GM19240 (cell line): ENCODE results near the gene IFI30.

Source experiments
- DNase-seq: peaks from one replicate; pipeline ENCODE4 v3.0.0; 2011; ENCODE audit warnings: low spot score; ENCODE audit not compliant: insufficient read length

The IFI30 gene

DNA sequence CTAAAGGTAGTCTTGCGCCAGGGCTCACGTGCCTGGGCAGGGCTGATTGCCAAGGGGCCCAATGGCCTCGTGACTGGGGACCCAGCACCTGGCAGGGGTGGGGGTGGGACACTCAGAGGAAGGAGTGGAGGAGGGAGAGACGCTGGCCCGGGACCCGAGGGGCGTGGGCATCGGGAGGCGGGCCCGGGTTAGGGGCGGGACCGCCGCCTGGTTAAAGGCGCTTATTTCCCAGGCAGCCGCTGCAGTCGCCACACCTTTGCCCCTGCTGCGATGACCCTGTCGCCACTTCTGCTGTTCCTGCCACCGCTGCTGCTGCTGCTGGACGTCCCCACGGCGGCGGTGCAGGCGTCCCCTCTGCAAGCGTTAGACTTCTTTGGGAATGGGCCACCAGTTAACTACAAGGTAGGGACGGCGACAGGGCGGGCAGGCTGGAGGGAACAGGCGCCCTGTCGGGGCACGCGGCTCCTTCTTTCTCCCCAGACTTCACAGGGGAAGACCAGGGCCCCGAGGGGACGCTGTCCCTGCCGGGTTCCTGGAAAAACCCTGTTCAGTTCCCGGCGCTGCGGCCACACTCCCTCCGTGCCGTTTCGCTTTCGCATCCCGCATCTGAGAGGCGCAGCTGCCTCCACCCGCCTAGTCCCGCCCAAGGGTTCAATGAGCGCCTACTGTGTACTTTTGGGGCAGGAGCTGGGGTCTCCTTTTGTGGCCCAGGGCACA is at the start of gene IFI30:
Gene IFI30 (plus strand): TSS at position 242 of the 717 bp plus-strand sequence. CDS start 29 bp downstream, at position 271.
- no peak for DNase-seq

DNA sequence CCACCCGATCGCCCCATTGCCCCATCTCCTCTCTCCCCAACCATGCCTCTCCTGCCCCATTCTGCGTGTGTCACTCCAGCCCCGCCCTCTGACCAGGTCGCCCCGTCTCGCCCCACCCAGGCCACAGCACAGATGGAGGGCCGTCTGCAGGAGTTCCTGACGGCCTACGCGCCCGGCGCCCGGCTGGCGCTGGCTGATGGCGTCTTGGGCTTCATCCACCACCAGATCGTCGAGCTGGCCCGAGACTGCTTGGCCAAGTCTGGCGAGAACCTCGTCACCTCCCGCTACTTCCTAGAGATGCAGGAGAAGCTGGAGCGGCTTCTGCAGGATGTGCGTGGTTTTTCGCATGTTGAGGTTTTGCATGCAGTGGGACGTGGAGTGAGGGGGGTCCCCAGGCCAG is 49.8 kb upstream of the IFI30 start:
- DNase-seq: no peak

- DNase-seq: no peak
These were observed 47.5 kb upstream of the IFI30 start for GRCh38 chr19:18126097-18126496.

DNA sequence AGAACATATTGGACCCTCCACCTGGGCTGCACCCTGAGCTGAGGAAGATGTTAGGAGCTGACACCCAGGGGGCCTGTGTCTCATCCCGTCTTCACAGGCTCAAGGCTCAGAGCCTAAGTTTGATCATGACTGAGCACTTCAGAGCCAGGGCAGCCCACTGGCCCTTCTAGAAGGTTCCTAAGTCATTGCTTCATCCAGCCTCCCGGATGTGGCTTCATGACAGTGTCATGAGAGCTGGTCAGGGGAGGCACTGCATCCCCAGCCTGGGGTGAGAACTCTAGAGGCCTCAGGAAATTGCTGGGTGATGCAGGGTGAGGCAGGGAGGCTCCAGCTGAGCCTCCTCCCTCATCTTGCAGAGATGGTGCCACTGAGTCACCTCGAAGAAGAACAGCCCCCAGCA is 45.6 kb upstream of the IFI30 start:
- DNase-seq: no peak

DNA sequence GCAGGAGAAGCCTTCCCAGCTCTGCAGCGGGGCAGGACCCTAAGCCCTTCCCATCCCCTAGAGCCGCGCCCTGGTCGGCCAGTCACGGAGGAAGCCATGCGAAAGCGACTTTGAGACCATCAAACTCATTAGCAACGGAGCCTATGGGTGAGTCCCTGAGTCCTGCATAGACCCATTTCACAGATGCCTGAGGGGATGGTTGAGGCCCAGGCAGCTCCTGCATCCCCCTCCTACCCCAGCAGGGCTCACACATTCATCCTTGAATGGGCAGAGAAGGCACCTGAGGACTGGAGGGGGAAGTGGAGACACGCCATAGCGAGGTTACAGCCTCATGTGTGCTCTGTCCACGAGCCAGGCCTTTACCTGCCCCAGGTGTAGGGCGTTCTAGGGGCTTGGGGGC is 44.8 kb upstream of the IFI30 start:
- no peak for DNase-seq

- DNase-seq: no peak
These were observed 42.9 kb upstream of the IFI30 start for GRCh38 chr19:18130523-18131242.

- DNase-seq: no peak
These were observed 41.6 kb upstream of the IFI30 start for GRCh38 chr19:18131841-18132596.

DNA sequence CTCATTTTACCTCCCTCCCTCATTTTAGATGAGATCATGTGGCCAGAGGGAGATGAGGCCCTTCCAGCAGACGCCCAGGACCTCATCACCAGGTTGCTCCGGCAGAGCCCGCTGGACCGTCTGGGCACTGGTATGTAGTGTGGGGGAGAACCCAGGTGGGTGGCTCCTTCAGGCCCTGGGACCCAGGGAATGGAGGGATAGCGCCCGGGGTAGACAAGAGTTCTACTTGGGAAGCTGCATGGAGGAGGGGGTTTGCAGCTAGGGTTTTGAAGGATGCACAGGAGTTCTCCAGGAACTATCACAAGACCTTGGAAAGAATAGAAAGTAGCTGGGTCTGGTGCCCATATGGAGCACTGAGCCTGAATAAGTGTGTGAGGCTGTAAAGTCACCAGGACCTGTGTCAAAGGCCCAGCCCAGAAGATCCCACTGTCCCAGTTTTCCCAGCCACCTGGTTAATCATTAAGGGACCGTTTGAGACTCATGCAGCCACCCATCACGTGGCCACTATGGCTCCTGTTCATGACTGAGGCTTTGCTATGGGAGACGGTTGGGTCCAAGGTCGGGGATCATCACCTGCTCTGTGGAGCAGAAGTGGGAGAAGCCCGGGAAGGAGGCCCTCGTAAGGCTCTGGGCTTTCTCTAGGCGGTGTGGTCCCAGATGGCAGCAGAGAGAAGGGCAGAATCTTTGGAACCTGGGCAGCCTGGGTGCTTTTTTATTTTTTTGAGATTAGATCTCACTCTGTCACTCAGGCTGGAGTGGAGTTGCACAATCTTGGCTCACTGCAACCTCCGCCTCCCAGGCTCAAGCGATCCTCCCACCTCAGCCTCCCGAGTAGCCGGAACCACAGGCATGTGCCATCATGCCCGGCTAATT is 37.7 kb upstream of the IFI30 start:
- no peak for DNase-seq

- no peak for DNase-seq
These were observed 36.4 kb upstream of the IFI30 start for GRCh38 chr19:18137242-18137641.

- DNase-seq: no peak
These were observed 35.8 kb upstream of the IFI30 start for GRCh38 chr19:18137657-18138339.

- DNase-seq: no peak
These were observed 33.1 kb upstream of the IFI30 start for GRCh38 chr19:18140473-18140872.

GRCh38 chr19:18141031-18141430 is 32.6 kb upstream of the IFI30 start:
- DNase-seq: no peak

DNA sequence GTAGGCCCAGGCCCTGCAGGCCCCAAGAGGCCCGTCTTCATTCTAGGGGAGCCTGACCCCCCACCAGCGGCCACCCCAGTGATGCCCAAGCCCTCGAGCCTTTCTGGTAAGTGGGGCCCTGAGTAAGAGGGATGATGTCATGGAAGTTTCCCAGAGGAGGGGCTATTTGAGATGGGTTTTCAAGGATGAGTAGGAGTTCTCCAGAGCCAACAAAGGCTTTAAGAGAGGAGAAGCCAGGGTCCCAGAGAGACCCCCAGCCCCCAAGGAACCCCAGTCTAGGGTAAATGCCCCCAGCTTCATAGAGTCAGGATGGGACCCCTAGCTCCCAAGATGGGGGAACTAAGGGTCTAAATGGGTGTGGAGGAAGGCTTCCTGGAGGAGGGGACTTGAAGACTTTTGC is 29.7 kb upstream of the IFI30 start:
- DNase-seq: no peak

DNA sequence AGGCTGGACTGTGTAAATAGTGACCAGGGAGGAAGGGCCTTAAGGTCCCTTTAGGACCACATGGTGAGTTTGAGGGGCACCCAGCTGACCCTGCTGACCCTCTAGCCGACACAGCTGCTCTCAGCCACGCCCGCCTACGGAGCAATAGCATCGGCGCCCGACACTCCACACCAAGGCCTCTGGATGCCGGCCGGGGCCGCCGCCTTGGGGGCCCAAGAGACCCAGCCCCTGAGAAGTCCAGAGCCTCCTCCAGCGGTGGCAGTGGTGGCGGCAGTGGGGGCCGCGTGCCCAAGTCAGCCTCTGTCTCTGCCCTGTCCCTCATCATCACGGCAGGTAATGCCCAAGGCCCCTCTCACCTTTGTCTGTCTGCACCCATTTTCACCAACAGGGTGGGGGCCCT is 29.3 kb upstream of the IFI30 start:
- DNase-seq: no peak

- no peak for DNase-seq
These were observed 28.7 kb upstream of the IFI30 start for GRCh38 chr19:18144906-18145305.

DNA sequence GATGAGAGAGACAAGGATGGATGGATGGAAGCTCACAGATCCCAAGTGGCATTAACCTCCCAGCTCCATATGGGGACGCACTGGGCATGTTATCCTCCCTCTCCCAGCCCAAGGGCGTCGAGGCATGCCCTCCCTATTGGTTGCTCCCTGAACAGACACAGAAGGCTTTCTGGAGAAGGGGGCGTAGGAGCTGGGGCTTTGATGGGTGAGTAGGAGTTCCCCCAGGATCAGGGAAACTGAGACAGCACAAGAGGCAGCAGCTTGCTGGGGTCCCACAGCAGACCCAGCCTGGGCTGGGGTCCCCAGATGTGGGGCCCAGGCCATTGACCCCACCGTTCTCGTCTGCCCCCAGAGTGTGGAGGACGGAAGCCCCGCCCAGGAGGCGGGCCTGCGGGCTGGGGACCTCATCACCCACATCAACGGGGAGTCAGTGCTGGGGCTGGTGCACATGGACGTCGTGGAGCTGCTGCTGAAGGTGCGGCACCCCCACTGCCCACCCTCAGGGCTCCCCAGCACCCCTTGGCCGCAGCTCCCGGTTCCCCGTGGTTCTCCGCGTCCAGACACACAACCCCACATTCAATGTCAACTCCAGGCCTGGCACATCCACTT is 28.1 kb upstream of the IFI30 start:
- no peak for DNase-seq

DNA sequence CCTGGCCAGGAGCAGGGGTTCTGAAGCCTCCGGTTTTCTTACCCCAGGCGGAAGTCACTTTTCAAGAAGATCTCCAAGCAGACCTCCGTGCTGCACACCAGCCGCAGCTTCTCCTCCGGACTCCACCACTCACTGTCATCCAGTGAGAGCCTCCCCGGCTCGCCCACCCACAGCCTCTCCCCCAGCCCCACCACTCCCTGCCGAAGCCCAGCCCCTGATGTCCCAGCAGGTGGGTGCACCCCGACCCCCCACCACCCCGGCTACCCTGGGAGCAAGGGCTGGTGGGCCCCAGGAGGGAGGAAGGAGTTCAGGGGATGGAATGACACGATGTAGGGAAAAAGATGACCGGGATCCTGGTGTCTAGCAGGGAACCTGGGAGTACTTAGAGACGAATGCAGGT is 26.2 kb upstream of the IFI30 start:
- no peak for DNase-seq

GRCh38 chr19:18149596-18149975 is 24.0 kb upstream of the IFI30 start:
- DNase-seq: no peak

GRCh38 chr19:18150776-18151624 is 22.6 kb upstream of the IFI30 start:
- DNase-seq: no peak
